NT2/D1 (cell line): ENCODE data around the gene ROBO1.

ENCODE experiments used
- DNase-seq: peaks from one replicate; pipeline ENCODE4 v3.0.0-alpha.2; 2011; ENCODE audit warnings: low read depth, low spot score
- H3K27me3 ChIP-seq: 2 replicates; pipeline ENCODE4 v1.6.0; 2011; ENCODE audit warnings: mild to moderate bottlenecking; ENCODE audit not compliant: insufficient read length, insufficient read depth
- H3K36me3 ChIP-seq: 2 replicates; pipeline ENCODE4 v1.6.1; 2011; ENCODE audit warnings: mild to moderate bottlenecking, low read length, mixed read lengths; ENCODE audit not compliant: insufficient read depth, insufficient read length
- H3K4me1 ChIP-seq: 2 replicates; pipeline ENCODE4 v1.5.1; 2011; ENCODE audit not compliant: insufficient read depth, insufficient read length
- H3K4me3 ChIP-seq: 2 replicates; pipeline ENCODE4 v1.5.1; 2011; ENCODE audit warnings: low read depth; ENCODE audit not compliant: insufficient read length
- H3K9ac ChIP-seq: 2 replicates; pipeline ENCODE4 v1.6.0; 2011; ENCODE audit warnings: low read depth; ENCODE audit not compliant: insufficient read length
- H3K9me3 ChIP-seq: 2 replicates; pipeline ENCODE4 v1.5.1; 2011; ENCODE audit warnings: mild to moderate bottlenecking, low read length; ENCODE audit not compliant: insufficient read depth
- SUZ12 ChIP-seq: IDR thresholded peaks from 2 replicates; pipeline ENCODE4 v1.6.1; 2011; ENCODE audit not compliant: insufficient read length, insufficient read depth; ENCODE audit errors: extremely low read depth
- YY1 ChIP-seq: IDR thresholded peaks from 2 replicates; pipeline ENCODE4 v1.6.1; 2011; ENCODE audit not compliant: insufficient read length, insufficient read depth
- ZNF274 ChIP-seq: IDR thresholded peaks from 2 replicates; pipeline ENCODE4 v1.6.1; 2011; ENCODE audit warnings: mild to moderate bottlenecking, low read depth, low read length

ROBO1 gene

GRCh38 chr3:78992400-78992799 lies 775.4 kb downstream of the ROBO1 start:
- no peak overlapping the region for H3K4me3 ChIP-seq
- H3K4me1 ChIP-seq = no peaks in the 10 kb centered on the region
- no peaks in the 10 kb centered on the region for H3K36me3 ChIP-seq
- DNase-seq = no peak
- no peaks in the 10 kb centered on the region for H3K27me3 ChIP-seq
- no peak for TF ChIP-seq ZNF274
- H3K9ac ChIP-seq = no peak overlapping the region
- peaks cover 13% of the 10 kb centered on the region for H3K9me3 ChIP-seq

GRCh38 chr3:78991656-78992055 lies 776.1 kb downstream of the ROBO1 start:
- peaks cover 13% of the 10 kb centered on the region for H3K9me3 ChIP-seq
- no peak for DNase-seq
- H3K4me3 ChIP-seq = no peak overlapping the region
- no peaks in the 10 kb centered on the region for H3K4me1 ChIP-seq
- no peaks in the 10 kb centered on the region for H3K36me3 ChIP-seq
- no peak overlapping the region for H3K9ac ChIP-seq
- H3K27me3 ChIP-seq = no peaks in the 10 kb centered on the region
- no peak for TF ChIP-seq YY1
- TF ChIP-seq SUZ12 = no peak
- TF ChIP-seq ZNF274 = no peak

GRCh38 chr3:78990156-78990555 lies 777.6 kb downstream of the ROBO1 start:
- no peak for DNase-seq
- Histone ChIP-seq H3K36me3 (no peaks in the 10 kb centered on the region), H3K9ac (no peak overlapping the region), H3K27me3 (no peaks in the 10 kb centered on the region), H3K4me1 (no peaks in the 10 kb centered on the region), H3K4me3 (no peak overlapping the region), H3K9me3 (peaks cover 13% of the 10 kb centered on the region)
- no peak for TF ChIP-seq ZNF274
- TF ChIP-seq SUZ12 = no peak
- no peak for TF ChIP-seq YY1

- Histone ChIP-seq H3K36me3 (no peaks in the 10 kb centered on the region), H3K4me3 (no peak overlapping the region), H3K9ac (no peak overlapping the region), H3K4me1 (no peaks in the 10 kb centered on the region), H3K9me3 (peaks cover 13% of the 10 kb centered on the region), H3K27me3 (no peaks in the 10 kb centered on the region)
- TF ChIP-seq ZNF274 (no peak), YY1 (no peak), SUZ12 (no peak)
- no peak for DNase-seq
Measured at GRCh38 chr3:78988324-78988723, 779.5 kb downstream of the ROBO1 start.

- TF ChIP-seq ZNF274 (no peak), SUZ12 (no peak), YY1 (no peak)
- H3K4me3 ChIP-seq = no peak overlapping the region
- H3K4me1 ChIP-seq = no peaks in the 10 kb centered on the region
- no peak overlapping the region for H3K9ac ChIP-seq
- no peaks in the 10 kb centered on the region for H3K27me3 ChIP-seq
- H3K36me3 ChIP-seq = no peaks in the 10 kb centered on the region
- 0 out of 2 replicates have a peak, but pooled peaks cover 2% of the 10 kb centered on the region for H3K9me3 ChIP-seq
- DNase-seq = peak; percentile 59
Measured at GRCh38 chr3:78986416-78987101, 781.2 kb downstream of the ROBO1 start.

- Histone ChIP-seq H3K9me3 (no peaks in the 10 kb centered on the region), H3K9ac (no peak overlapping the region), H3K36me3 (no peaks in the 10 kb centered on the region), H3K27me3 (no peaks in the 10 kb centered on the region), H3K4me1 (no peaks in the 10 kb centered on the region), H3K4me3 (no peak overlapping the region)
- TF ChIP-seq ZNF274 (no peak), SUZ12 (no peak), YY1 (no peak)
- DNase-seq = no peak
Measured at GRCh38 chr3:78985981-78986380, 781.8 kb downstream of the ROBO1 start.

- TF ChIP-seq ZNF274 = no peak
- TF ChIP-seq SUZ12 = no peak
- no peak for TF ChIP-seq YY1
Measured at GRCh38 chr3:78979028-78979427, 788.8 kb downstream of the ROBO1 start.

More at GRCh38 chr3:78979028-78979427, 788.8 kb downstream of the ROBO1 start:
- Histone ChIP-seq H3K4me1 (peaks cover 3% of the 10 kb centered on the region), H3K27me3 (no peaks in the 10 kb centered on the region), H3K9ac (no peak overlapping the region), H3K4me3 (no peak overlapping the region), H3K36me3 (no peaks in the 10 kb centered on the region), H3K9me3 (no peaks in the 10 kb centered on the region)
- no peak for DNase-seq
